SK-N-SH treated with all-trans-retinoic acid at 6 μM for 48 hours (cell line): ENCODE data around the gene ARL2.

Experiments used
- ATAC-seq: fragments of 200-7000 bp; cut with Tn5 transposase; 3 replicates; pipeline ENCODE4 v1.9.1; 2020; ENCODE audit warnings: mild to moderate bottlenecking, moderate library complexity
- ARNTL ChIP-seq: fragments of 450-650 bp; formaldehyde crosslinking; IDR thresholded peaks from 2 replicates; pipeline ENCODE4 v1.5.0; 2020; ENCODE audit warnings: low read depth, mild to moderate bottlenecking, moderate library complexity, borderline replicate concordance
- BACH2 ChIP-seq: fragments of 250-450 bp; sonication (Bioruptor Pico); IDR thresholded peaks from 2 replicates; pipeline ENCODE4 v1.9.0; 2021; ENCODE audit warnings: mild to moderate bottlenecking, borderline replicate concordance
- CSDC2 ChIP-seq: fragments of 250-450 bp; sonication (Bioruptor Pico); IDR thresholded peaks from 2 replicates; pipeline ENCODE4 v1.5.0; 2020; ENCODE audit warnings: mild to moderate bottlenecking, moderate library complexity
- ESRRG ChIP-seq: fragments of 250-450 bp; sonication (Bioruptor Pico); IDR thresholded peaks from 2 replicates; pipeline ENCODE4 v1.6.1; 2021; ENCODE audit warnings: mild to moderate bottlenecking
- GLIS3 ChIP-seq: fragments of 250-450 bp; sonication (Bioruptor Pico); IDR thresholded peaks from 2 replicates; pipeline ENCODE4 v1.5.0; 2020; ENCODE audit warnings: mild to moderate bottlenecking, moderate library complexity
- ISL1 ChIP-seq: fragments of 250-450 bp; sonication (Bioruptor Pico); IDR thresholded peaks from 2 replicates; pipeline ENCODE4 v2.1.2; 2022; ENCODE audit warnings: mild to moderate bottlenecking, moderate library complexity
- OSR1 ChIP-seq: fragments of 250-450 bp; sonication (Bioruptor Pico); IDR thresholded peaks from 2 replicates; pipeline ENCODE4 v1.8.0; 2022; ENCODE audit warnings: moderate library complexity, mild to moderate bottlenecking, inconsistent platforms
- PPARA ChIP-seq: fragments of 250-450 bp; sonication (Bioruptor Pico); IDR thresholded peaks from 2 replicates; pipeline ENCODE4 v1.5.0; 2020; ENCODE audit warnings: mild to moderate bottlenecking, borderline replicate concordance
- RARB ChIP-seq: fragments of 250-450 bp; sonication (Bioruptor Pico); IDR thresholded peaks from 2 replicates; pipeline ENCODE4 v1.8.0; 2021; ENCODE audit warnings: mild to moderate bottlenecking, moderate library complexity
- SNAI2 ChIP-seq: fragments of 250-450 bp; sonication (Bioruptor Pico); IDR thresholded peaks from 2 replicates; pipeline ENCODE4 v1.5.0; 2020; ENCODE audit warnings: mild to moderate bottlenecking, moderate library complexity
- TCF4 ChIP-seq: fragments of 250-450 bp; sonication (Bioruptor Pico); IDR thresholded peaks from 2 replicates; pipeline ENCODE4 v1.8.0; 2021; ENCODE audit warnings: mild to moderate bottlenecking, moderate library complexity, borderline replicate concordance
- TOX ChIP-seq: fragments of 250-450 bp; sonication (Bioruptor Pico); IDR thresholded peaks from 2 replicates; pipeline ENCODE4 v1.8.0; 2021; ENCODE audit warnings: mild to moderate bottlenecking, moderate library complexity, borderline replicate concordance
- ZC3H10 ChIP-seq: fragments of 250-450 bp; sonication (Bioruptor Pico); IDR thresholded peaks from 2 replicates; pipeline ENCODE4 v1.5.1; 2021; ENCODE audit warnings: mild to moderate bottlenecking, moderate library complexity
- ZFP3 ChIP-seq: fragments of 250-450 bp; sonication (Bioruptor Pico); IDR thresholded peaks from 2 replicates; pipeline ENCODE4 v1.5.0; 2020; ENCODE audit warnings: mild to moderate bottlenecking, moderate library complexity
- ZFP30 ChIP-seq: fragments of 450-650 bp; formaldehyde crosslinking; IDR thresholded peaks from 2 replicates; pipeline ENCODE4 v1.5.0; 2022; ENCODE audit warnings: mild to moderate bottlenecking, moderate library complexity
- ZNF565 ChIP-seq: fragments of 450-650 bp; formaldehyde crosslinking; conservative IDR thresholded peaks from 2 replicates; pipeline ENCODE4 v1.5.0; 2020; ENCODE audit warnings: low read depth, mild to moderate bottlenecking, moderate library complexity
- ZNF70 ChIP-seq: fragments of 450-650 bp; formaldehyde crosslinking; IDR thresholded peaks from 2 replicates; pipeline ENCODE4 v1.5.0; 2020; ENCODE audit warnings: mild to moderate bottlenecking, moderate library complexity
- ZNF8 ChIP-seq: fragments of 450-650 bp; formaldehyde crosslinking; IDR thresholded peaks from 2 replicates; pipeline ENCODE4 v1.5.0; 2020; ENCODE audit warnings: mild to moderate bottlenecking, moderate library complexity
- TF ChIP-seq, protein P1 (sequence below): fragments of 250-450 bp; sonication (Bioruptor Pico); IDR thresholded peaks from 2 replicates; pipeline ENCODE4 v1.5.1; 2020; ENCODE audit warnings: low read depth, mild to moderate bottlenecking, moderate library complexity
- TF ChIP-seq, protein P2 (sequence below): fragments of 250-450 bp; sonication (Bioruptor Pico); IDR thresholded peaks from 2 replicates; pipeline ENCODE4 v1.8.0; 2021; ENCODE audit warnings: low read depth, mild to moderate bottlenecking, moderate library complexity, borderline replicate concordance
- TF ChIP-seq, protein P3 (sequence below): fragments of 250-450 bp; sonication (Bioruptor Pico); IDR thresholded peaks from 2 replicates; pipeline ENCODE4 v1.8.0; 2020; ENCODE audit warnings: mild to moderate bottlenecking, moderate library complexity, borderline replicate concordance
- TF ChIP-seq, protein P4 (sequence below): fragments of 250-450 bp; sonication (Bioruptor Pico); IDR thresholded peaks from 2 replicates; pipeline ENCODE4 v1.5.1; 2021; ENCODE audit warnings: mild to moderate bottlenecking, moderate library complexity

Gene ARL2

DNA sequence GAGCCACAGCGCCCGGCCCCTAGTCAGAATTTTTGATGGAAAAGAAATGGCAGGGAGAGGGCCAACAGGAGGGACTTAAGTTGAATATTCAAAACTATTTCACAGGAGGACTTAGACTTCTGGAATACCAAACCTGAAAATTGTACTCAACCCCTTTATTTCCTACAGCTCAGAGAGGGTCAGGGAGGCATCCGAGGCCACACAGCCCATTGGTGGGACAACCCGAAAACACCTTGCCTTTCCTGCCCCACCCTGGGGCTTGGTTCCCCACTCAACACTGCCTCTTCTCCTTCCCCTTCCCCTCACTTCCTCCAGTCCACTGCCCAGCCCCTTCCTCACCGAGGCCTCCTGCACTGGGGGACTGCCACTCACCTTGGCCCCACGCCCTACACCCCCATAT, 43.0 kb downstream of the ARL2 start:
- TF ChIP-seq, protein P1, sequence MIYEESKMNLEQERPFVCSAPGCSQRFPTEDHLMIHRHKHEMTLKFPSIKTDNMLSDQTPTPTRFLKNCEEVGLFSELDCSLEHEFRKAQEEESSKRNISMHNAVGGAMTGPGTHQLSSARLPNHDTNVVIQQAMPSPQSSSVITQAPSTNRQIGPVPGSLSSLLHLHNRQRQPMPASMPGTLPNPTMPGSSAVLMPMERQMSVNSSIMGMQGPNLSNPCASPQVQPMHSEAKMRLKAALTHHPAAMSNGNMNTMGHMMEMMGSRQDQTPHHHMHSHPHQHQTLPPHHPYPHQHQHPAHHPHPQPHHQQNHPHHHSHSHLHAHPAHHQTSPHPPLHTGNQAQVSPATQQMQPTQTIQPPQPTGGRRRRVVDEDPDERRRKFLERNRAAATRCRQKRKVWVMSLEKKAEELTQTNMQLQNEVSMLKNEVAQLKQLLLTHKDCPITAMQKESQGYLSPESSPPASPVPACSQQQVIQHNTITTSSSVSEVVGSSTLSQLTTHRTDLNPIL, result no peak
- TF ChIP-seq RARB (CRISPR knock-in tag) (no peak), SNAI2 (CRISPR knock-in tag) (no peak), ZNF565 (CRISPR knock-in tag) (no peak), ZNF70 (CRISPR knock-in tag) (no peak), ZFP3 (CRISPR knock-in tag) (no peak), TOX (CRISPR knock-in tag) (no peak), OSR1 (CRISPR knock-in tag) (no peak), ARNTL (CRISPR knock-in tag) (no peak), ESRRG (CRISPR knock-in tag) (no peak), ZNF8 (CRISPR knock-in tag) (no peak), GLIS3 (no peak), ISL1 (no peak), TCF4 (CRISPR knock-in tag) (no peak), ZFP30 (CRISPR knock-in tag) (no peak)
- TF ChIP-seq, protein P2, sequence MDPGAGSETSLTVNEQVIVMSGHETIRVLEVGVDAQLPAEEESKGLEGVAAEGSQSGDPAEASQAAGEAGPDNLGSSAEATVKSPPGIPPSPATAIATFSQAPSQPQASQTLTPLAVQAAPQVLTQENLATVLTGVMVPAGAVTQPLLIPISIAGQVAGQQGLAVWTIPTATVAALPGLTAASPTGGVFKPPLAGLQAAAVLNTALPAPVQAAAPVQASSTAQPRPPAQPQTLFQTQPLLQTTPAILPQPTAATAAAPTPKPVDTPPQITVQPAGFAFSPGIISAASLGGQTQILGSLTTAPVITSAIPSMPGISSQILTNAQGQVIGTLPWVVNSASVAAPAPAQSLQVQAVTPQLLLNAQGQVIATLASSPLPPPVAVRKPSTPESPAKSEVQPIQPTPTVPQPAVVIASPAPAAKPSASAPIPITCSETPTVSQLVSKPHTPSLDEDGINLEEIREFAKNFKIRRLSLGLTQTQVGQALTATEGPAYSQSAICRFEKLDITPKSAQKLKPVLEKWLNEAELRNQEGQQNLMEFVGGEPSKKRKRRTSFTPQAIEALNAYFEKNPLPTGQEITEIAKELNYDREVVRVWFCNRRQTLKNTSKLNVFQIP (CRISPR knock-in tag), result no peak
- TF ChIP-seq, protein P3, sequence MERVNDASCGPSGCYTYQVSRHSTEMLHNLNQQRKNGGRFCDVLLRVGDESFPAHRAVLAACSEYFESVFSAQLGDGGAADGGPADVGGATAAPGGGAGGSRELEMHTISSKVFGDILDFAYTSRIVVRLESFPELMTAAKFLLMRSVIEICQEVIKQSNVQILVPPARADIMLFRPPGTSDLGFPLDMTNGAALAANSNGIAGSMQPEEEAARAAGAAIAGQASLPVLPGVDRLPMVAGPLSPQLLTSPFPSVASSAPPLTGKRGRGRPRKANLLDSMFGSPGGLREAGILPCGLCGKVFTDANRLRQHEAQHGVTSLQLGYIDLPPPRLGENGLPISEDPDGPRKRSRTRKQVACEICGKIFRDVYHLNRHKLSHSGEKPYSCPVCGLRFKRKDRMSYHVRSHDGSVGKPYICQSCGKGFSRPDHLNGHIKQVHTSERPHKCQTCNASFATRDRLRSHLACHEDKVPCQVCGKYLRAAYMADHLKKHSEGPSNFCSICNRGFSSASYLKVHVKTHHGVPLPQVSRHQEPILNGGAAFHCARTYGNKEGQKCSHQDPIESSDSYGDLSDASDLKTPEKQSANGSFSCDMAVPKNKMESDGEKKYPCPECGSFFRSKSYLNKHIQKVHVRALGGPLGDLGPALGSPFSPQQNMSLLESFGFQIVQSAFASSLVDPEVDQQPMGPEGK (CRISPR knock-in tag), result no peak
- TF ChIP-seq, protein P4, sequence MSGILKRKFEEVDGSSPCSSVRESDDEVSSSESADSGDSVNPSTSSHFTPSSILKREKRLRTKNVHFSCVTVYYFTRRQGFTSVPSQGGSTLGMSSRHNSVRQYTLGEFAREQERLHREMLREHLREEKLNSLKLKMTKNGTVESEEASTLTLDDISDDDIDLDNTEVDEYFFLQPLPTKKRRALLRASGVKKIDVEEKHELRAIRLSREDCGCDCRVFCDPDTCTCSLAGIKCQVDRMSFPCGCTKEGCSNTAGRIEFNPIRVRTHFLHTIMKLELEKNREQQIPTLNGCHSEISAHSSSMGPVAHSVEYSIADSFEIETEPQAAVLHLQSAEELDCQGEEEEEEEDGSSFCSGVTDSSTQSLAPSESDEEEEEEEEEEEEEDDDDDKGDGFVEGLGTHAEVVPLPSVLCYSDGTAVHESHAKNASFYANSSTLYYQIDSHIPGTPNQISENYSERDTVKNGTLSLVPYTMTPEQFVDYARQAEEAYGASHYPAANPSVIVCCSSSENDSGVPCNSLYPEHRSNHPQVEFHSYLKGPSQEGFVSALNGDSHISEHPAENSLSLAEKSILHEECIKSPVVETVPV, result no peak
- no peak for ATAC-seq

DNA sequence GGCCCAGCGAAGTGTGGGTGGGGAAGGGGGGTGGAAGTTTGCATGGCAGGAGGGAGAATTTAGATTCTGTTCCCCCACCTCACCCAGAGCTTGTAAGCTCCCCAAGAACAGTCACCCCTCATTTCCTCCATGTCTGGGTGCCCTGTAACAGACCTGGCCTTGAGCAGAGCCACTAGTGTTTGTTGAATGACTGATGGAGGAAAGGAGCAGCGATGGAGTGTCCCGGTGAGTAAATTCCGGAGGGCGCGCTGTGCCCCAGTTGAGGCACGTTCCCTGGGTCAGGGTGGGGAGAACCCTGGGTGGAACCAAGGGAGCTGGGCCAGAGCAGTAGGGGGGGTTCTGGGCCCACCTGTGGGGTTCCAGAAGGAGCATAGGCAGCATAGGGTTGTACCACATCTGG, 43.6 kb downstream of the ARL2 start:
- TF ChIP-seq ZNF8 (CRISPR knock-in tag), result no peak
- TF ChIP-seq ARNTL (CRISPR knock-in tag), result no peak
- TF ChIP-seq ZFP3 (CRISPR knock-in tag), result no peak
- no peak for TF ChIP-seq SNAI2 (CRISPR knock-in tag)
- TF ChIP-seq, protein P2 (CRISPR knock-in tag), result no peak
- no peak for TF ChIP-seq TCF4 (CRISPR knock-in tag)
- TF ChIP-seq RARB (CRISPR knock-in tag), result no peak
- TF ChIP-seq, protein P1, result no peak
- no peak for TF ChIP-seq ZC3H10 (CRISPR knock-in tag)
- no peak for TF ChIP-seq ZNF565 (CRISPR knock-in tag)
- no peak for TF ChIP-seq PPARA (CRISPR knock-in tag)
- no peak for TF ChIP-seq ISL1
- no peak for TF ChIP-seq ZNF70 (CRISPR knock-in tag)
- no peak for TF ChIP-seq BACH2 (CRISPR knock-in tag)
- no peak for ATAC-seq

DNA sequence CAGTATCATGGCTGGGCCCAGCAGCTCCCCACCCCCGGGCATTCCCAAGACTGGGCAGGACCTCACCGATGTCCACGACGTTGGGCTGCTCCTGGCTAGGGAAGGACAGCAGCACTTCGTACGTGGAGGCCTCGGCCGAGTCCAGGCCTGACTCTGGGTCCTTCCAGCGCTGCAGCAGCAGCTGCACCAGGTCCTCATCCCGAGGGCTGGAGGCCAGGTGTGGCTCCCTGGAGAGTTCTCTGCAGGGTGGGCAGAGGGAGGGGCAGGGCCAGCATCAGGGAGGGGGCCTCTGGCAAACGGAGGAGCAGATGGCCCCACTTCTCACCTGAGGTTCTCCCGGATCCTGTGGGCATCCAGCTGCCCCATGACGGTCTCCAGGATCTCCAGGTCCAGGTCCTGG, 44.1 kb downstream of the ARL2 start:
- TF ChIP-seq ZNF8 (CRISPR knock-in tag) (no peak), ISL1 (no peak), ZNF70 (CRISPR knock-in tag) (no peak), BACH2 (CRISPR knock-in tag) (no peak), ARNTL (CRISPR knock-in tag) (no peak), CSDC2 (CRISPR knock-in tag) (no peak), OSR1 (CRISPR knock-in tag) (no peak)
- TF ChIP-seq, protein P2 (CRISPR knock-in tag), result no peak
- TF ChIP-seq, protein P4, result no peak
- no peak for ATAC-seq
